HepG2 (cell line): ENCODE measurements around the gene BTBD1. TPM values are rescaled to one million over a fixed set of nuclear protein-coding genes. Genes with fewer than 3 reads are reported as not detected.
A peak's percentile ranks its signal among the peaks of the same experiment; 100 is the strongest.

ENCODE experiments used
- ATAC-seq: fragments of 200-7000 bp; cut with Tn5 transposase; 3 replicates; pipeline ENCODE4 v1.9.1; 2020; ENCODE audit warnings: mild to moderate bottlenecking, moderate library complexity
- BruUV-seq: library from RNA; stranded (reverse); fragments of 400-500 nt; replicated peaks from 2 replicates; lab custom pipeline; 2021; lab: Mats Ljungman, UMichigan
- CTCF ChIA-PET: fragments of 300-600 bp; formaldehyde crosslinking; extraction: SDS; loops from one replicate; lab custom pipeline; 2021; ENCODE audit warnings: low total read pairs, inconsistent platforms, low intra/inter-chr PET ratio; lab: Yijun Ruan, JAX
- POLR2A ChIA-PET: fragments of 350-600 bp; sonication (Branson Sonifier 250); formaldehyde crosslinking; loops from one replicate; lab custom pipeline; 2020; ENCODE audit warnings: antibody characterized with exemption, inconsistent platforms; lab: Yijun Ruan, JAX
- DNase-seq: peaks from one replicate; pipeline ENCODE4 v3.0.0-alpha.2; 2015; ENCODE audit warnings: low spot score
- FAIRE-seq: peaks from 3 replicates; lab custom pipeline; 2011; peaks lifted over from hg19 to GRCh38; lab: Jason Lieb, UNC
- H2AFZ ChIP-seq: one replicate; pipeline ENCODE4 v1.6.1; 2011; ENCODE audit warnings: low read length, inconsistent platforms
- H3K27ac ChIP-seq: fragments of 300-600 bp; 3 replicates; pipeline ENCODE4 v1.8.0; 2011; ENCODE audit warnings: mixed run types, mild to moderate bottlenecking, mixed read lengths, low read length, inconsistent platforms; ENCODE audit not compliant: insufficient read depth; ENCODE audit errors: extremely low read length
- H3K27me3 ChIP-seq, 2 experiments: fragments of 200-600 bp in 1 of 2; 2 replicates in 1 of 2; 3 replicates in 1 of 2; pipeline versions ENCODE4 v1.6.0 to v1.8.0; 2011; ENCODE audit warnings: low read length in 2 of 2, mild to moderate bottlenecking in 2 of 2, moderate library complexity in 2 of 2, inconsistent platforms in 1 of 2; ENCODE audit not compliant: insufficient read depth in 2 of 2, control insufficient read depth in 1 of 2
- H3K36me3 ChIP-seq, 2 experiments: fragments of 200-600 bp in 1 of 2; replicated peaks in 1 of 2; 2 replicates in 1 of 2; 3 replicates in 1 of 2; pipeline versions ENCODE4 v1.5.1 to v1.8.0; 2011; ENCODE audit warnings: low read length in 2 of 2, inconsistent platforms in 1 of 2; ENCODE audit not compliant: insufficient read depth in 2 of 2, control insufficient read depth in 1 of 2
- H3K4me1 ChIP-seq: 2 replicates; pipeline ENCODE4 v1.5.1; 2012; ENCODE audit warnings: low read length, inconsistent platforms; ENCODE audit not compliant: insufficient read depth
- H3K4me2 ChIP-seq: 2 replicates; pipeline ENCODE4 v1.6.0; 2011; ENCODE audit warnings: low read depth, low read length, inconsistent platforms
- H3K4me3 ChIP-seq, 3 experiments: fragments of 200-600 bp in 1 of 3; sonication (generic), shearing (Covaris generic) in 1 of 3; replicated peaks in 1 of 3; 2 replicates each; pipeline ENCODE4 v1.5.1; 2011 to 2016; ENCODE audit warnings: low read length in 3 of 3, inconsistent platforms in 2 of 3, low read depth in 2 of 3, mild to moderate bottlenecking in 2 of 3, control low read depth in 1 of 3, mixed read lengths in 1 of 3; ENCODE audit not compliant: insufficient read depth in 1 of 3
- H3K79me2 ChIP-seq: one replicate; pipeline ENCODE4 v1.6.1; 2011; ENCODE audit warnings: low read length, inconsistent platforms; ENCODE audit not compliant: insufficient read depth
- H3K9ac ChIP-seq: 2 replicates; pipeline ENCODE4 v1.6.0; 2011; ENCODE audit warnings: mild to moderate bottlenecking, low read depth, low read length, inconsistent platforms; ENCODE audit not compliant: insufficient read depth
- H3K9me3 ChIP-seq: 2 replicates; pipeline ENCODE4 v1.5.1; 2012; ENCODE audit warnings: mild to moderate bottlenecking, low read length
- H4K20me1 ChIP-seq: 2 replicates; pipeline ENCODE4 v1.6.0; 2011; ENCODE audit warnings: inconsistent platforms, mild to moderate bottlenecking, low read length, moderate library complexity; ENCODE audit not compliant: insufficient read depth
- HES4 ChIP-seq: sonication (generic); formaldehyde crosslinking; IDR thresholded peaks from 2 replicates; pipeline ENCODE4 v1.9.0; 2021; ENCODE audit warnings: mild to moderate bottlenecking, missing genetic modification reagents, borderline replicate concordance
- IKZF4 ChIP-seq: sonication (generic); formaldehyde crosslinking; IDR thresholded peaks from 2 replicates; pipeline ENCODE4 v1.5.1; 2020; ENCODE audit warnings: borderline replicate concordance, mild to moderate bottlenecking, low read depth, missing genetic modification reagents; ENCODE audit errors: not compliant biosample characterization
- NFAT5 ChIP-seq: sonication (generic); formaldehyde crosslinking; IDR thresholded peaks from 2 replicates; pipeline ENCODE4 v1.4.0; 2020; ENCODE audit warnings: missing genetic modification reagents
- SMARCC2 ChIP-seq: fragments of 450-650 bp; IDR thresholded peaks from 2 replicates; pipeline ENCODE4 v1.6.1; 2017; ENCODE audit warnings: antibody characterized with exemption, mild to moderate bottlenecking
- TMF1 ChIP-seq: sonication (generic); formaldehyde crosslinking; IDR thresholded peaks from 2 replicates; pipeline ENCODE4 v1.8.1; 2022; ENCODE audit warnings: low read depth, missing genetic modification reagents
- ZNF446 ChIP-seq: sonication (generic); formaldehyde crosslinking; IDR thresholded peaks from 2 replicates; pipeline ENCODE4 v1.5.0; 2020; ENCODE audit warnings: mild to moderate bottlenecking, missing genetic modification reagents
- WGBS: methylation state at CpG from one replicate; pipeline ENCODE4 v1.1.6; 2017; ENCODE audit warnings: low lambda C conversion rate; 5-methylcytosine and 5-hydroxymethylcytosine counted together
- in situ Hi-C: cut with HindIII; loops from 2 replicates; pipeline ENCODE4 v1.10.0; 2017; ENCODE audit warnings: low pct_unique_long_range_greater_than_20kb; ENCODE audit not compliant: extremely low pct_ligation_motif_present
- intact Hi-C: fragments of 100-400 bp; cut with micrococcal nuclease; formaldehyde crosslinking; loops from one replicate; pipeline ENCODE4 v1.10.0; 2022; ENCODE audit not compliant: unreplicated experiment
- polyA plus RNA-seq, 8 experiments: library from polyadenylated mRNA; depleted of rRNA in 3 of 8; stranded (reverse) in 7 of 8; unstranded in 1 of 8; fragments of >200 nt; fragmentation: Illumina TruSeq in 4 of 8; extraction: Trizol in 4 of 8; gene quantifications; 2 replicates each; pipeline versions ENCODE4 v1.2.1 to v1.2.3, GENCODE V29; 2011 to 2016; ENCODE audit warnings: low read depth in 4 of 8, missing spikeins in 1 of 8, mixed read lengths in 1 of 8; ENCODE audit not compliant: insufficient read depth in 1 of 8
- total RNA-seq, 5 experiments: library from RNA; depleted of rRNA; stranded (reverse); fragments of >200 nt; fragmentation: Illumina TruSeq; extraction: Trizol; gene quantifications; 2 replicates each; pipeline ENCODE4 v1.2.3, GENCODE V29; 2016; ENCODE audit warnings: low read depth in 1 of 5
- TF ChIP-seq, protein P1 (sequence below): sonication (generic); formaldehyde crosslinking; IDR thresholded peaks from 2 replicates; pipeline ENCODE4 v1.4.0; 2020; ENCODE audit warnings: missing genetic modification reagents

BTBD1 gene
- total and polyA plus RNA-seq, 2 of the 13 experiments (the other 11 are each of a cell fraction or from before 2014, with no cell fraction given), result 32.1 to 53.9 TPM

- no peak for TF ChIP-seq SMARCC2
- no peak for TF ChIP-seq HES4 (CRISPR knock-in tag)
Observed at GRCh38 chr15:83109532-83109931, 42.5 kb upstream of the BTBD1 start (continued).

DNA sequence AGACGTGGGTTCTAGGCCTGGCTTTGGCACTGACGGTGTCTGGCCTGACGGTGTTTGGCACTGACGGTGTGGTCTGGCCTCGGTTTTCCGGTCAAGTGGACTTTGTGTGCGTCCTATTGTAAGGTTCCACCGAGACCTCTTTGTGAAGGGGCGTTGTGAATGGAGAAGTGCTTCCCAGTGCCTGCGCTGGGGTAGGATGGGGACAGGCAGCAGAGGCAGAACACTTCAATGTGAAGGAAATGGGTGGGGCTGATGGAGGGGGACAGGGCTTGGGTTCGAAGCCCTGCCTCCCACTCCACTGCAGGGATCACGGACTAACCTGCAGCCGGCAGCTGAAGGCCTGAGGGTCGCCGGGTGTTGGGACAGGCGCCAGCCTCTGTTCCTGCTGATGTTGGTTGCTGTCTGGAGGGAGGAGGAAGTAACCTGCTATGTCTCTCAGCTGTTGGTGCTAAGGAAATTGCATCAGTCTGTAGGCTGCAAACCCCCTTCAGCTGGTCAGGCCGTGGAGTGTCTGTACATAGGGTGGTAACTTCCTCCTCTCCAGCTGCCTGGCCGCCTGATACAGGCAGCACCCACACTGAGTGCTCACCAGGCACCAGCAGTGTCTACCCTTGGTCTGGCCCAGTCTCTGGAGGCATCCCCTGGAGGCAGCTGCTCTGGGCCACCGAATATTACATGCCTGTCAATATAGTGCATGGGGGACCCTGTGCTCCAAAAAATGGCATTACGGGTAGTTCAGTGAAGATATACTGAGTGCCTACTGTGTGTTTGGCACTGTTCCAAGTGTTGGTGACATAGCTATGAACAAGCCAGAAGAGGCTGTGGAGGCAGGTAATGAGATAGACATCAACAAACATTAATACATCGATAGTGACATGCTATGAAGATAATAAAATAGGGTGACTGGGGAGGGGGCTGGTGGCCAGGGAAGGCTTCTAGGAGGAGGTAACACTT is 41.5 kb upstream of the BTBD1 start:
- ChIA-PET CTCF (no interaction called here), POLR2A (no interaction called here)
- FAIRE-seq (no peak), ATAC-seq (peak; percentile 37), DNase-seq (no peak)
- no TSS peak for BruUV-seq
- no peak overlapping the region for H3K4me3 ChIP-seq
- H3K79me2 ChIP-seq, result no peaks in the 10 kb centered on the region
- H3K4me2 ChIP-seq, result no peak overlapping the region; the same call in 1 of the 2 replicates
- no peaks in the 10 kb centered on the region for H3K36me3 ChIP-seq
- H3K4me1 ChIP-seq, result no peaks in the 10 kb centered on the region
- intact Hi-C loops (no loop called here), in situ Hi-C loops (no loop called here)
- no peak for TF ChIP-seq IKZF4
- no peak for TF ChIP-seq NFAT5 (CRISPR knock-in tag)
- TF ChIP-seq TMF1 (CRISPR knock-in tag), result no peak
- TF ChIP-seq ZNF446 (CRISPR knock-in tag), result no peak
- TF ChIP-seq, protein P1, sequence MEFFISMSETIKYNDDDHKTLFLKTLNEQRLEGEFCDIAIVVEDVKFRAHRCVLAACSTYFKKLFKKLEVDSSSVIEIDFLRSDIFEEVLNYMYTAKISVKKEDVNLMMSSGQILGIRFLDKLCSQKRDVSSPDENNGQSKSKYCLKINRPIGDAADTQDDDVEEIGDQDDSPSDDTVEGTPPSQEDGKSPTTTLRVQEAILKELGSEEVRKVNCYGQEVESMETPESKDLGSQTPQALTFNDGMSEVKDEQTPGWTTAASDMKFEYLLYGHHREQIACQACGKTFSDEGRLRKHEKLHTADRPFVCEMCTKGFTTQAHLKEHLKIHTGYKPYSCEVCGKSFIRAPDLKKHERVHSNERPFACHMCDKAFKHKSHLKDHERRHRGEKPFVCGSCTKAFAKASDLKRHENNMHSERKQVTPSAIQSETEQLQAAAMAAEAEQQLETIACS, result no peak
- H2AFZ ChIP-seq, result no peak overlapping the region
- H3K27me3 ChIP-seq, result peaks cover 0 to 40% of the 10 kb centered on the region in 2 experiments; a peak in 2 of 5 replicates
- no peak overlapping the region for H3K27ac ChIP-seq
- 35% methylated on average over 19 of the region's 21 CpGs for WGBS
- no peaks in the 10 kb centered on the region for H4K20me1 ChIP-seq
- H3K9ac ChIP-seq, result no peak overlapping the region
- H3K9me3 ChIP-seq, result no peaks in the 10 kb centered on the region
